Osteocyte (in vitro differentiated cells): ENCODE data around the gene MLST8. TPM values are rescaled to one million over a fixed set of nuclear protein-coding genes. Genes with fewer than 3 reads are reported as not detected.
A peak's percentile ranks its signal among the peaks of the same experiment; 100 is the strongest.
"Not testable (repeated sequence)": the region's sequence is repeated elsewhere in the genome, so short reads cannot be mapped to it uniquely, and the experiment has no call there.

ENCODE experiments used
- DNase-seq: peaks from one replicate; pipeline ENCODE4 v3.0.0; 2021; ENCODE audit warnings: mixed read lengths; ENCODE audit not compliant: unreplicated experiment; ENCODE audit errors: extremely low spot score
- H3K27ac Mint-ChIP-seq: one replicate; pipeline ENCODE4 v1.8.0; 2021; ENCODE audit warnings: mild to moderate bottlenecking, mixed read lengths; ENCODE audit not compliant: unreplicated experiment
- H3K27me3 Mint-ChIP-seq: one replicate; pipeline ENCODE4 v1.8.0; 2021; ENCODE audit warnings: mixed read lengths; ENCODE audit not compliant: unreplicated experiment
- H3K36me3 Mint-ChIP-seq: one replicate; pipeline ENCODE4 v1.8.0; 2021; ENCODE audit warnings: mixed read lengths; ENCODE audit not compliant: unreplicated experiment
- H3K4me1 Mint-ChIP-seq: one replicate; pipeline ENCODE4 v1.8.0; 2021; ENCODE audit warnings: mixed read lengths; ENCODE audit not compliant: unreplicated experiment
- H3K4me3 Mint-ChIP-seq: one replicate; pipeline ENCODE4 v1.8.0; 2021; ENCODE audit warnings: mild to moderate bottlenecking, moderate library complexity, mixed read lengths; ENCODE audit not compliant: unreplicated experiment
- H3K9me3 Mint-ChIP-seq: one replicate; pipeline ENCODE4 v1.8.0; 2021; ENCODE audit warnings: mixed read lengths; ENCODE audit not compliant: unreplicated experiment
- total RNA-seq: library from RNA; stranded (reverse); gene quantifications from 2 replicates; pipeline ENCODE4 v1.2.1, GENCODE V29; 2021
- TF ChIP-seq, protein P1 (sequence below): fragments of 200-600 bp; sonication (generic); IDR thresholded peaks from 2 replicates; pipeline ENCODE4 v1.5.0; 2021; ENCODE audit warnings: antibody characterized with exemption, mild to moderate bottlenecking, moderate library complexity

Gene MLST8
- total RNA-seq, 1 donor from 2014 or later = 60.2 TPM

DNA sequence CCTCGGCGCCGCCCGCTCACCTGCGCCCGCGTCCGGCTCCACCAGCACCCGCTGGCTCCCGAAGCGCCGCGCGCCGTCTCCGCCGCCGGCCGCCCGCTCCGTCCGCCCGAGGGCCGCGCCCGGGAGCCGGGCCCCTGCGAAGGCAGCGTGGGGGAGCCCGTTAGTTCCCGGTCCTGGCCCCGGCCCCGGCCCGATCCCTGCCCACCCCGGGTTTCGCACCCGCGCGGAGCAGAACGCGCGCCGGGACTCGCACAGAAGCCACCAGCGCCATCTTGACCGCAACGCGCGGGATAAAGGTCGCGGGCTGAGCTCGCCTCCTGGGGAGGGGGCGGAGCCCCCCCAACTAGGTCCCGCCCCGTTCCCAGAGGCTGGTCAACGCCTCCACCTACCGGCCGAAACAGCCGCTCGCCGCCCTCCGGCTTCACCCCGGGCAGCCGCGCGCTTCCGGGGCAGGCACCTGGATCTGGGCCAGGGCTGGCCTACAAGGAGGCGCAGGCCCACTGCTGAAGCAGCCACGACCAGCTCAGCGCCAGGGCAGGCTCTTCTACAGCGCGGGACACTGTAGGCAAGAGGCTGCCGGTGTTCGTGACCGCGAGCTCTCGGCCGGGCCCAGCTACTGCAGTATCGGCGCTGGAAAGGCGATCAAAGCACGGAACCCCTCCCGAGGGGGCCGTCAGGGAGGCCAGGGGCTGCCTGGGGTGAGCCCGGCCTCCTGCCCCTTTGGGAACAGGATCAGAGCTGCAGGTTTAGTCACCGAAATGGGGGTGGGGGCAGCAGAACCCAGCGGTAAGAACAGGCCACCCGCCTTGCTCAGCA is 46.2 kb downstream of the MLST8 start, which contains the start of gene ECI1:
Gene ECI1 (minus strand): TSS at position 292 of the 816 bp plus-strand sequence. CDS start 21 bp downstream, at position 271.
- H3K4me3 Mint-ChIP-seq = peak within 1 kb of the TSS; percentile 87
- peak within 1 kb of the TSS; percentile 84 for H3K27ac Mint-ChIP-seq
- H3K4me1 Mint-ChIP-seq = peaks cover 20% of the 10 kb centered on the region
- no peaks in the 10 kb centered on the region for H3K9me3 Mint-ChIP-seq
- DNase-seq = peak; percentile 97
- no peaks in the 10 kb centered on the region for H3K27me3 Mint-ChIP-seq
- TF ChIP-seq, protein P1, sequence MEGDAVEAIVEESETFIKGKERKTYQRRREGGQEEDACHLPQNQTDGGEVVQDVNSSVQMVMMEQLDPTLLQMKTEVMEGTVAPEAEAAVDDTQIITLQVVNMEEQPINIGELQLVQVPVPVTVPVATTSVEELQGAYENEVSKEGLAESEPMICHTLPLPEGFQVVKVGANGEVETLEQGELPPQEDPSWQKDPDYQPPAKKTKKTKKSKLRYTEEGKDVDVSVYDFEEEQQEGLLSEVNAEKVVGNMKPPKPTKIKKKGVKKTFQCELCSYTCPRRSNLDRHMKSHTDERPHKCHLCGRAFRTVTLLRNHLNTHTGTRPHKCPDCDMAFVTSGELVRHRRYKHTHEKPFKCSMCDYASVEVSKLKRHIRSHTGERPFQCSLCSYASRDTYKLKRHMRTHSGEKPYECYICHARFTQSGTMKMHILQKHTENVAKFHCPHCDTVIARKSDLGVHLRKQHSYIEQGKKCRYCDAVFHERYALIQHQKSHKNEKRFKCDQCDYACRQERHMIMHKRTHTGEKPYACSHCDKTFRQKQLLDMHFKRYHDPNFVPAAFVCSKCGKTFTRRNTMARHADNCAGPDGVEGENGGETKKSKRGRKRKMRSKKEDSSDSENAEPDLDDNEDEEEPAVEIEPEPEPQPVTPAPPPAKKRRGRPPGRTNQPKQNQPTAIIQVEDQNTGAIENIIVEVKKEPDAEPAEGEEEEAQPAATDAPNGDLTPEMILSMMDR = peak; percentile 79
- H3K36me3 Mint-ChIP-seq = peaks cover 28% of the 10 kb centered on the region

DNA sequence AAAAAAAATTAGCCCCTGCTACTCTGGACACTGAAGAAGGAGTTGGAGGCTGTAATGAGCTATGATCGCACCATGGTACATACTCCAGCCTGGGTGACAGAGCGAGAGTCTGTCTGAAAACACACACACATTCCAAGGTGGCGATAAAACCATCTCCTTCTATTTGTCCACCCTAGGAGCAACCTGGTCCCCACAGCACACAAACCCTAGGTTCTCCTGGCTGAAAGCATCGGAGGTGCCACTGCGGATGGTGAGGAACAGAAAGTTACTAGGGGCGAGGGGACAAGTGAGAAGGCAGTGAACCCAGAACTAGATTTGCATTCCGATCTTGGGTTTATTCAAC is 47.5 kb downstream of the MLST8 start:
- peak overlapping the region; percentile 69 for H3K27ac Mint-ChIP-seq
- H3K4me3 Mint-ChIP-seq = no peak overlapping the region
- H3K4me1 Mint-ChIP-seq = peaks cover 20% of the 10 kb centered on the region
- TF ChIP-seq, protein P1 = no peak
- peaks cover 34% of the 10 kb centered on the region for H3K36me3 Mint-ChIP-seq
- DNase-seq = no peak
- H3K27me3 Mint-ChIP-seq = no peaks in the 10 kb centered on the region
- no peaks in the 10 kb centered on the region for H3K9me3 Mint-ChIP-seq

DNA sequence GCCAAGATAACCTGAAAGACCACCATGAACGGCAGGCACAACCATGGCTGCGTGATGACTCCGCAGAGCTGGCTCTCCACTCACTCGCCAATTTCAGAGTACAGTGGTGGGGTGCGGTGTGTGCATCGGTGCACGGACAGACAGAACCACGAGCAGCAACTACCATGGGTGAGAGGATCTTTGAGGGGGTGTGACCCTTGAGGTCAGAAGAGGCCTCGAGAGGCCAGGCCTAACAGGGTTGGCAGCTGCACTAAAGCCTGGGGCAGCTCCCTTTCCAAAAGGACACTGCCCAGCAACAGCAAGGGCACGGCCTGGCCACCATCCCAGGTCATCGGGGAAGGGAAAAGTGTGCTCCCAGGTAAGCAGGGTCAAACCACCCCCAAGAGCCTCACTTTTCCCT is 48.0 kb downstream of the MLST8 start:
- H3K27ac Mint-ChIP-seq = peak overlapping the region; percentile 69
- peaks cover 35% of the 10 kb centered on the region for H3K36me3 Mint-ChIP-seq
- DNase-seq = no peak
- no peaks in the 10 kb centered on the region for H3K9me3 Mint-ChIP-seq
- peaks cover 20% of the 10 kb centered on the region for H3K4me1 Mint-ChIP-seq
- no peak overlapping the region for H3K4me3 Mint-ChIP-seq
- TF ChIP-seq, protein P1 = no peak
- H3K27me3 Mint-ChIP-seq = no peaks in the 10 kb centered on the region

DNA sequence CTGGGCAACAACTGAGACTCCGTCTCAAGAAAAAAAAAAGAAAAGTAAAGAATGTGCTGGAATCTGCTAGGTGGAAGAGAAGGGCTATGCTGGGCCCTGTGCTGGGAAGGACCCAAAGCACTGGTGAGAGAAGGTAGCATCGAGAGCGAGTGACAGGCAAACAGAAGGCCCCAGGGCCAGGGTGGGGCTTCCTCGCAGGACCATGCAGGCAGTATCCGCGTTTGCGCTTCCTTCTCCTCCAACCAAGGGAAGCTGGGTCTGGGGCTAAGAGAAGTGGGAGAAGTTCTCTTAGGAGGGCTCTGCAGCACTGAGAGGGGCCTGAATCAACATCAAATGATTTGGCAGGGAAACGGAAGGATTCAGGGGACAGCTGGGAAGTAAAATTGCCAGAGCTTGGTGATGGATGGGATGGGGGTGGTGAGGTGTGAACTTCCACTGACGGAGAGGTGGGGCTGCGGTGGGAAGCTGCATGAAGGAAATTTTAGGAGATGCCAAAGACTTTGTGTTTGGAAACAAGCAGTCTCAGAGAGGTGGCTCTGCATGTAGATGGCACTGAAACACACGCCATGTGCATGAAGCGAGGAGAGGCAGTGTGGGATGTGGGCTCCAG is 51.4 kb downstream of the MLST8 start:
- peaks cover 47% of the 10 kb centered on the region for H3K36me3 Mint-ChIP-seq
- no peak for DNase-seq
- H3K27me3 Mint-ChIP-seq = no peaks in the 10 kb centered on the region
- H3K4me1 Mint-ChIP-seq = peaks cover 9% of the 10 kb centered on the region
- no peak overlapping the region for H3K4me3 Mint-ChIP-seq
- no peaks in the 10 kb centered on the region for H3K9me3 Mint-ChIP-seq
- peak overlapping the region; percentile 31 for H3K27ac Mint-ChIP-seq
- TF ChIP-seq, protein P1 = no peak

DNA sequence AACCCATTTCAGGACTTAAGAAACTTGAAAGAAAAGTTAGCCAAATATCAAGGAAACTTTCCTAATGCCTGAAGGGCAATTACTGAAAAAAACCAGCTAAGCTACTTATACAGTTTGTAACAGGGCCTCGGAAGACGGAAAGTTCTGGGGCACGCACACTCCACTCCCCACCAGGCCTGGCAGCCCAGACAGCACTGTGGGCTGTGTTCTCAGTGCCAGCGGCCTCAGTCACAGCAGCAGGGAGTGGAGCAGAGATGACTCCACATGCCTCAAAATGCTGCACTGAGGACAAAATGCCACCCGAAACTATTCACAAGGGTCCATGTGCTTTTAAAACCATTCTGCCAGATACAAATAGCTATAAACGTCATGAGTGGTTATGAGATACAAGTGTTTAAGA is 52.5 kb downstream of the MLST8 start:
- H3K27me3 Mint-ChIP-seq = no peaks in the 10 kb centered on the region
- peaks cover 55% of the 10 kb centered on the region for H3K36me3 Mint-ChIP-seq
- peaks cover 5% of the 10 kb centered on the region for H3K4me1 Mint-ChIP-seq
- TF ChIP-seq, protein P1 = no peak
- no peaks in the 10 kb centered on the region for H3K9me3 Mint-ChIP-seq
- no peak overlapping the region for H3K27ac Mint-ChIP-seq
- DNase-seq = no peak
- no peak overlapping the region for H3K4me3 Mint-ChIP-seq

DNA sequence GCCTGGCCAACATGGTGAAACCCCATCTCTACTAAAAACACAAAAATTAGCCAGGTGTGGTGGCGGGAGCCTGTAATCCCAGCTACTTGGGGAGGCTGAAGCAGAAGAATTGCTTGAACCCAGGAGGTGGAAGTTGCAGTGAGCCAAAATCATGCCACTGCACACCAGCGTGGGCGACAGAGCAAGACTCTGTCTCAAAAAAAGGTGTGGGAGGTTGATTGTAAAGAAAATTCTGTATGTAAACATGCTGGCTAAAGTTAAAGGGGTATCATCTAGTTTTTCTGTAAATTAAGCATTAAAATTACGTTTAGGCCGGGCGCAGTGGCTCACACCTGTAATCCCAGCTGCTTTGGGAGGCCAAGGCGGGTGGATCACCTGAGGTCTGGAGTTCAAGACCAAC is 53.3 kb downstream of the MLST8 start:
- not testable (repeated sequence) for H3K4me3 Mint-ChIP-seq, H3K9me3 Mint-ChIP-seq, H3K27ac Mint-ChIP-seq, H3K4me1 Mint-ChIP-seq, H3K27me3 Mint-ChIP-seq, DNase-seq
- H3K36me3 Mint-ChIP-seq = peaks cover 51% of the 10 kb centered on the region
